Measurements from ENCODE around the gene RUNX1. TPM values are rescaled to one million over a fixed set of nuclear protein-coding genes. Genes with fewer than 3 reads are reported as not detected.

RUNX1 gene
- total and polyA plus RNA-seq, 10 of the 15 experiments (the other 5 are each of a cell fraction or from before 2014, with no cell fraction given), result 0.90 to 15.2 (median 4.1) TPM

DNA sequence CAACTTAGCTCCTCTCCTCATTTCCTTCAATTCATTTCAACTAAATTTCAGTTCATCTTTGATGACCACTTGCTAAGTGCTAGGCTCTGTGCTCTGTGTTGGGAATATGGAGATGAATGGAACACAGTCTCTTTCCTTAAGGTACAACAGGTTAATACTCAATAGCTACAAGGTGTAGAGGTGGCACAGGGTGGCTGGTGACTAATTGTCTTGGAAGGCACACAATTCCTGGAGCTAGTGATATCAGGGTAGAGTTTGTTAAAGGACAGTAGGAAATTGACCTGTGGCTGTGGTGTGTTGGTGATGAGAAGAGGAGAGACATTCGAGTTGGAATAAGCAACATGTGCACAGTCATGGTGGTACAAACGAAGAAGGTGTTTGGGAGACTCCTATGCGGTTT lies 124.9 kb downstream of the RUNX1 start:
- H3K27me3 ChIP-seq (replicated peaks in 1 of 2; ENCODE audit: control insufficient read depth in 2 of 2, insufficient read depth in 2 of 2, low read length in 1 of 2), result peaks cover 0 to 2% of the 10 kb centered on the region in 2 experiments; a peak in 2 of 4 replicates
- no peak overlapping the region for H2AFZ ChIP-seq (ENCODE audit: control insufficient read depth, low read depth, low read length)
- no peaks in the 10 kb centered on the region for H4K20me1 ChIP-seq (ENCODE audit: control insufficient read depth, insufficient read depth)
- FAIRE-seq (no peak), DNase-seq (ENCODE audit: low read depth, low spot score) (no peak), ATAC-seq (no peak)
- no peaks in the 10 kb centered on the region for H3K36me3 ChIP-seq (ENCODE audit: control insufficient read depth in 2 of 2, insufficient read depth in 2 of 2, low read length in 1 of 2)
- H3K27ac ChIP-seq (ENCODE audit: control insufficient read depth, insufficient read depth), result no peak overlapping the region
- SMC1A ChIA-PET (ENCODE audit: uncharacterized antibody, unreplicated experiment), result no interaction called here
- H3K4me2 ChIP-seq (ENCODE audit: control insufficient read depth, insufficient read depth), result no peak overlapping the region
- CTCF ChIA-PET, result no interaction called here
- intact Hi-C loops (cut with micrococcal nuclease; ENCODE audit: unreplicated experiment), result no loop called here
- H3K4me3 ChIP-seq, result no peak overlapping the region
- H3K9me3 ChIP-seq (replicated peaks; ENCODE audit: control insufficient read depth, insufficient read depth, low read length), result no peaks in the 10 kb centered on the region
- RAD21 ChIA-PET (ENCODE audit: unreplicated experiment), result no interaction called here
- BruUV-seq (replicated peaks), result no TSS peak
- in situ Hi-C loops (cut with MboI), result loop anchor here (10.0 kb wide), 1 partner anchor 59 kb away; no protein-coding TSS in a partner anchor
- no peak overlapping the region for H3K9ac ChIP-seq (ENCODE audit: control insufficient read depth, insufficient read depth, low read length)
- no peaks in the 10 kb centered on the region for H3K4me1 ChIP-seq (ENCODE audit: control insufficient read depth, insufficient read depth, low read length)
- TF ChIP-seq GATAD2B (conservative IDR thresholded peaks at IDR 0.05; ENCODE audit: low read depth) (no peak), RELB (IDR thresholded peaks at IDR 0.05; ENCODE audit: low read depth) (no peak), DPF2 (IDR thresholded peaks at IDR 0.05) (no peak), IRF4 (IDR thresholded peaks at IDR 0.05; ENCODE audit: low read depth, low read length) (no peak), MLLT1 (IDR thresholded peaks at IDR 0.05) (no peak), MEF2B (IDR thresholded peaks at IDR 0.05; ENCODE audit: partially characterized antibody, poor library complexity, severe bottlenecking) (no peak), SP1 (IDR thresholded peaks at IDR 0.05; ENCODE audit: low read depth, low read length) (no peak), ZNF592 (IDR thresholded peaks at IDR 0.05) (no peak), RAD21 (IDR thresholded peaks at IDR 0.05; ENCODE audit: insufficient read depth, low read depth, low read length) (no peak), ESRRA (IDR thresholded peaks at IDR 0.05; ENCODE audit: low read length) (no peak), NR2F1 (conservative IDR thresholded peaks at IDR 0.05) (no peak)
- TF ChIP-seq, protein P1, sequence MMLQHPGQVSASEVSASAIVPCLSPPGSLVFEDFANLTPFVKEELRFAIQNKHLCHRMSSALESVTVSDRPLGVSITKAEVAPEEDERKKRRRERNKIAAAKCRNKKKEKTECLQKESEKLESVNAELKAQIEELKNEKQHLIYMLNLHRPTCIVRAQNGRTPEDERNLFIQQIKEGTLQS (IDR thresholded peaks at IDR 0.05; ENCODE audit: borderline replicate concordance, extremely low read depth, low read depth, low read length), result no peak
- TF ChIP-seq, protein P2, sequence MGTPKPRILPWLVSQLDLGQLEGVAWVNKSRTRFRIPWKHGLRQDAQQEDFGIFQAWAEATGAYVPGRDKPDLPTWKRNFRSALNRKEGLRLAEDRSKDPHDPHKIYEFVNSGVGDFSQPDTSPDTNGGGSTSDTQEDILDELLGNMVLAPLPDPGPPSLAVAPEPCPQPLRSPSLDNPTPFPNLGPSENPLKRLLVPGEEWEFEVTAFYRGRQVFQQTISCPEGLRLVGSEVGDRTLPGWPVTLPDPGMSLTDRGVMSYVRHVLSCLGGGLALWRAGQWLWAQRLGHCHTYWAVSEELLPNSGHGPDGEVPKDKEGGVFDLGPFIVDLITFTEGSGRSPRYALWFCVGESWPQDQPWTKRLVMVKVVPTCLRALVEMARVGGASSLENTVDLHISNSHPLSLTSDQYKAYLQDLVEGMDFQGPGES (IDR thresholded peaks at IDR 0.05), result no peak
- TF ChIP-seq, protein P3, sequence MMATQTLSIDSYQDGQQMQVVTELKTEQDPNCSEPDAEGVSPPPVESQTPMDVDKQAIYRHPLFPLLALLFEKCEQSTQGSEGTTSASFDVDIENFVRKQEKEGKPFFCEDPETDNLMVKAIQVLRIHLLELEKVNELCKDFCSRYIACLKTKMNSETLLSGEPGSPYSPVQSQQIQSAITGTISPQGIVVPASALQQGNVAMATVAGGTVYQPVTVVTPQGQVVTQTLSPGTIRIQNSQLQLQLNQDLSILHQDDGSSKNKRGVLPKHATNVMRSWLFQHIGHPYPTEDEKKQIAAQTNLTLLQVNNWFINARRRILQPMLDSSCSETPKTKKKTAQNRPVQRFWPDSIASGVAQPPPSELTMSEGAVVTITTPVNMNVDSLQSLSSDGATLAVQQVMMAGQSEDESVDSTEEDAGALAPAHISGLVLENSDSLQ (IDR thresholded peaks at IDR 0.05), result no peak
- 25% methylated on average over 3 of the region's 3 CpGs for WGBS (ENCODE audit: insufficient coverage, insufficient replicate concordance, low lambda C conversion rate, missing lambda C conversion rate)
- H3K79me2 ChIP-seq (ENCODE audit: control insufficient read depth, insufficient read depth, low read length), result no peaks in the 10 kb centered on the region
- POLR2A ChIA-PET, result no interaction called here

Data from GM12878 (cell line).